GM19099 (cell line): Measurements from ENCODE around the gene OPHN1.

ENCODE experiments used
- POLR2A ChIP-seq: IDR thresholded peaks from 3 replicates; pipeline ENCODE4 v1.6.1; 2011; ENCODE audit warnings: low read depth; ENCODE audit not compliant: insufficient read length; ENCODE audit errors: extremely low read depth

Gene OPHN1

DNA sequence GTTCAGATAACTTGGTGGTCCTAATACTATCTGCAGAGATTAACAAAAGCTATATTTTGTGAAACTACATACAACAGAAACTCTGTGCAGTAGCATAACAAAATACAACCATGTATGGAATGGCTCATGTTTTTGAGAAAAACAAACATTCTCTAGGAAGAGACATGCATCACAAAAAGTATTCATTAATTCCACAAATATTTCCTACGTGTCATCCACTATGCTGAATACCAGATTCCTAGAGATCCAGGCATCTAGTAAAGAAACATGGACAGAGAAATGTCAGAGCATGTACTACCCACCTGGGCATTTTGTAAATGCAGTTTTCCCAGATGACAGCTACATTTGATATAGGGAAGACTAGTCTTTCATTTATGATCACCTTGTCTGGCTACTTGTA lies 248.1 kb downstream of the OPHN1 start:
- no peak for TF ChIP-seq POLR2A

GRCh38 chrX:68183612-68184214 lies 249.6 kb downstream of the OPHN1 start:
- TF ChIP-seq POLR2A: no peak

DNA sequence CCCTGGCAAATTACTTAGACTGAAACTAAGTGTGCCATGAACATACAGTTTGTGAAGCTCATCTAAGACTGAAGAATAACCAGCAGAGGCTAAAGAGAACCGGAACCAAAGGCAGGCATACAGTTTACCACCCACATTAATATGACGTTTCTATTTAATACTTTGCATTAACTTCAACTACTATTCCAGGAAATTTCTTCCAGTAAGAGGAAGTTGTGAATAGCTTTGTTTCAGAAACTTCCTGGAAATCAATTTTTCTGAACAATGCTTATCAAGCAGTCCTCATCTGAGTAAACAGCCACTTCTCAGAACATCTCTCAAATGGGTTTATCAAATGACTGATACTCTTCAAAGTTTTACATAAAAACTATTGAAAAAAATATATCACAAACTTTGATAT lies 252.7 kb downstream of the OPHN1 start:
- TF ChIP-seq POLR2A: no peak

GRCh38 chrX:68179355-68179754 lies 253.9 kb downstream of the OPHN1 start:
- TF ChIP-seq POLR2A: no peak

DNA sequence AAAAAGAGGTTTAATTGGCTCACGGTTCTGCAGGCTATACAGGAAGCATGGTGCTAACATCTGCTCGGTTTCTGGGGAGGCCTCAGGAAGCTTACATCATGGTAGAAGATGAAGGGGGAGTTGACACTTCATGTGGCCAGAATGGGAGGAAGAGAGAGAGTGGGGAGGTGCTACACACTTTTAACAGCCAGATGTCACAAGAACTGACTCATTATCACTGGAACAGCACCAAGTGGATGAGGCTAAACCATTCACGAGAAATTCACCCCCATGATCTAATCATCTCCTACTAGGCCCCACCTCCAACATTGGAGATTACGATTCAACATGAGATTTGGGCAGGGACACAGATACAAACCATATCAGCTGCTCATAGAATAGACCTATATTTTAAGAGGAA lies 255.8 kb downstream of the OPHN1 start:
- TF ChIP-seq POLR2A: no peak

- no peak for TF ChIP-seq POLR2A
These were observed 257.7 kb downstream of the OPHN1 start for GRCh38 chrX:68175562-68175961.

GRCh38 chrX:68163441-68163840 lies 269.9 kb downstream of the OPHN1 start:
- no peak for TF ChIP-seq POLR2A

DNA sequence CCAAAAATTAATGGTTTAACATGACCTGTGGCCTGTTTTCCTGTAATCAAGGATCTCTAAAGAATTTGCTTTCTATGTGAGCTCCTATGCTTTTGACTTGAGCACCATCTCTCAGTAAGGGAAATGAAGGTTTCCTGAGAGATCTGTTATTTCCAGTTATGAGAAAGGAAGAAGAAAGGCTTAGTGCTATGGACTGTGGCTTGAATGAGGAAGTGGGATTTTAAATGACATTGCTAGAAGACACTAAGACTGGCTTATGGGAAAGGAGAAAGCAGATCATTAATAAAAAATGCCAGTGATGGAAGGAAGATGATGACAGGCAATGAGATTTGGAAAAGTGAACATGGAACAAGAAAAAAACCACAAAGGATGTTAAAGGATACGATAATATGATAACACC lies 285.4 kb downstream of the OPHN1 start:
- TF ChIP-seq POLR2A: no peak

DNA sequence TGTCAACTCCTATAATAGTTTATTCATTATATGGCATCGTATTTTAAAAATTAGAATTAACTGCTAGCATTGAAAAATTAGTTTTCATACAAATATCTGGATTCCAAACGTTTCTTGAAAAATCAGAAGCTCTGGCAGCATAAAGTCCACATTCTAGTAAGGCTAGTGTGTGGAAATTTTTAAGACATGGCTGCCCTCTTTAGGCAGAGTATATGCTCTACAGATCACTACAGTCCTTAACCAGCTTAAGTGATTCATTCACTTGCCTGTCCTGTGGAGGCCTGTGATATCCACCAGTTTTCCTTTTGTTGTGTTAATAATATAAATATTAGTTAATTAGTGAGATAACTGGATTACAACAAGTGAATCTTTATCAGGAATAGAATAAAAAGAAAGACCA lies 287.2 kb downstream of the OPHN1 start:
- TF ChIP-seq POLR2A: no peak

- no peak for TF ChIP-seq POLR2A
These were observed 293.5 kb downstream of the OPHN1 start for GRCh38 chrX:68139791-68140190.

DNA sequence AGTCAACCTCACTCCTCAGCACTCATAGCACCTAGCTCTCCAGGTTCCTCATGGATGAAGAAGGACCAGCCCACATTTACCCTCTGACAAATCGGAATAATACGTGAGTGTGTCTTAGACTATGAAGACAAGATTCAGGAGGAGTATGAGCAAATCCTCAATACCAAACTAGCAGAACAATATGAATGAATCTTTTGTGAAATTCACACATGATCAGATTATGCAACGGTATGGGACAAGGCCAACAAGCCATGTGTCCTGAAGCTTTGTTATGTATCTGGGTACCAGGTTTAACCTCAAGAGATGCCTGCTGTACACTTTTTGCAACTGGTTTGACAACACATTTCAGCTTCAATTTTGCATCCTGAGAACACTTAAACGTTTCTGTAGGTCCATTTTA lies 300.1 kb downstream of the OPHN1 start:
- no peak for TF ChIP-seq POLR2A

- TF ChIP-seq POLR2A: no peak
These were observed 300.5 kb downstream of the OPHN1 start for GRCh38 chrX:68132749-68133148.

- TF ChIP-seq POLR2A: no peak
These were observed 311.5 kb downstream of the OPHN1 start for GRCh38 chrX:68121835-68122234.

DNA sequence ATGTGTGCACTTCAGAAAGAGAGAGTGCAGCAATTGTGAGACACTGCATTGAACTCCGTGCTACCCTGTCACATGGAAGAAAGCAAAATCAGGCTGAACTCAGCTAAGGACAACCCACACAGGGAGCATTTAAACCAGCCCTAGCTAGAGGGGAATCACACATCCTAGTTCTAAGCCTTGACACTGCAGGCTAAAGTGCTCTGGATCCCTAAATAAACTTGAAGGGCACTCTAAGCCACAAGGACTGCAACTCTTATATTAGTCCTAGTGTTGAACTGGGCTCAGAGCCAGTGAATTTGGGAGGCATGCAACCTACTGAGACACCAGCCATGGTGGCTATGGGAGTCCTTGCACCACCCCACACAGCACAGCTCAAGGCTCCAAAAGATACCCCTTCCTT lies 311.9 kb downstream of the OPHN1 start:
- TF ChIP-seq POLR2A: no peak

DNA sequence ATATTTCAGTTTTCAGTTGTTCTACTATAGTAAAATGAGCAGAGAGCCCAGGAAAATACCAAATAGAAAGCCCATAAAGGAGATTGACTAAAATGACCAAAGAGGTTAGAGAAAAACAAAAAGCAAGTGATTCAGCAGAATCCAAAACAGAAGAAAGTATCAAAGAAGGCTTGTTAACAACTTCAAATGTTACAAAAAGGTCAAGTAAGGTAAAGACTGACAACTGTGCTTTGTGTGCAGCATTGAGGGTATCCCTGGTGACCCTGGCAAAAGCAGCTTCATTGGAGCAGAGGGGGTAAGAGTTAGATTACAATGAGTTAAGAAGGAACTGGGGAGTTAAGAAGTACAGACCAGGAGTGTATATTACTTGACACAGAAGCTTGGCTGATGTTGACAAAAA lies 317.9 kb downstream of the OPHN1 start:
- no peak for TF ChIP-seq POLR2A

DNA sequence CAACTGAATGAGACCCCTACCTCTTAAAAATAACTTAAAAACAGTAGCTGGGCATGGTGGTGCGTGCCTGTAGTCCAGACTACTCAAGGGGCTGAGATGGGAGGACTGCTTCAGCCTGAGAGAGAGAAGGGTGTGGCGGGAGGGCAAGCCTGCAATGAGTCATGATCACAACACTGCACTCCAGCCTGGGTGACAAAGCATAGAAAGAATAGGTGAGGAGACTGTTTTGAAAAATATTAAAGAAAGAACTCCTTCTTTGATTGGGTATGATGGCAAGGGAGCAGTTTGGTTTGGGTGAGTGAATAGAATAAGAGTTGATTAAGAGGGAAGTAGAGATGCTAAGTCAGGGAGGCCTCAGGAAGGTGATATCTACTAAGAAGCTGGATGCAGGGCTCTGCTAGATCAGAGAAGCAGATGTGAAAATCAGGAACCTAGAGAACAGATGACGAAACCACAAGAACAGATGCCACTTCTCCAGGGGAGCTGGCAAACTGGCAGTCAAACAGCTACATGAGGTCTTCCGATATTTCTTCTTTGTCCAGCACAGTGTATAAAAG lies 318.6 kb downstream of the OPHN1 start:
- no peak for TF ChIP-seq POLR2A
